Regular cardiac myocyte (primary cell): Measurements from ENCODE around the gene HSBP1L1. TPM values are rescaled to one million over a fixed set of nuclear protein-coding genes. Genes with fewer than 3 reads are reported as not detected.

Experiments
- total RNA-seq: library from RNA; depleted of rRNA; stranded (reverse); fragments of >200 nt; gene quantifications from 2 replicates; pipeline ENCODE4 v1.2.3, GENCODE V29; 2014

HSBP1L1 gene
- total RNA-seq: 0.77 and 3.4 TPM in 2 replicates

DNA sequence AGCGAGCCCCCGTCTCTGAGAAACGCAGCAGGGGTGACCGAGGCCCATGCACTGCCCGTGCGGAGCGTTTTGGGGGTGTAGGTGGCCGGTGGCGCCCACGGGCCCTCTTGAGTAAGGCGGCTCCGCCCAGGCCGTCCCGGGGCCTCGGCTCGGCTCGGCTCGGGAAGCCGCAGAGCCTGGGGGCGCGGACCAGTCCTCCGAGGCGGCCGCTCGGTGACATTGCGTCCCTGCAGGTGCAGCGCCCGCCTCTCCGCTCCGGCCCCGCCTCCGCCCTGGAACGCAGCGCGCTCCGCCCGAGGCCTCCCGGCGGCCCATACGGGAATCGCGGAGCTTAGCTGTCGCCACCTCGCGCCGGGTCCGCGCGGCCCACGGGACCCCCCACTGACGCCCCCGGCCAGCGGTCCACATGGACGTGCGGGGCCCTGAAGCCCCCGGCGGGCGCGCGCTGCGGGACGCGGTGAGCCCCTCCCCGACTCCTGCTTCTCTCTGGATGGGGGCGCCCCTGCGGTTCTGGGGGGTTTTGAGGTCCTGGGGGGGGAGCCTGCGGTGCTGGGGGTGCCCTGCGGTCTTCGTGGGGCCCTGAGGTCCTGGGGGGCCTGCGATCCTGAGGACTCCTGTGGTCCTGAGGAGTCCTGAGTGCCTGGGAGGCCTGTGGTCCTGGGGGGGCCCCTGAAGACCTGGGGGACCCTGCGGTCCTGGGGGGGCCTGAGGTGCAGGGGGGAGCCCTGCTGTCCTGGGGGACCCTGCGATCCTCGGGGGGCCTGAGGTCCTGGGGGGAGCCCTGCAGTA is at the start of gene HSBP1L1:
TSS of gene HSBP1L1 (plus strand) at position 314 of the 789 bp plus-strand sequence. CDS start at position 407, 93 bp downstream.

DNA sequence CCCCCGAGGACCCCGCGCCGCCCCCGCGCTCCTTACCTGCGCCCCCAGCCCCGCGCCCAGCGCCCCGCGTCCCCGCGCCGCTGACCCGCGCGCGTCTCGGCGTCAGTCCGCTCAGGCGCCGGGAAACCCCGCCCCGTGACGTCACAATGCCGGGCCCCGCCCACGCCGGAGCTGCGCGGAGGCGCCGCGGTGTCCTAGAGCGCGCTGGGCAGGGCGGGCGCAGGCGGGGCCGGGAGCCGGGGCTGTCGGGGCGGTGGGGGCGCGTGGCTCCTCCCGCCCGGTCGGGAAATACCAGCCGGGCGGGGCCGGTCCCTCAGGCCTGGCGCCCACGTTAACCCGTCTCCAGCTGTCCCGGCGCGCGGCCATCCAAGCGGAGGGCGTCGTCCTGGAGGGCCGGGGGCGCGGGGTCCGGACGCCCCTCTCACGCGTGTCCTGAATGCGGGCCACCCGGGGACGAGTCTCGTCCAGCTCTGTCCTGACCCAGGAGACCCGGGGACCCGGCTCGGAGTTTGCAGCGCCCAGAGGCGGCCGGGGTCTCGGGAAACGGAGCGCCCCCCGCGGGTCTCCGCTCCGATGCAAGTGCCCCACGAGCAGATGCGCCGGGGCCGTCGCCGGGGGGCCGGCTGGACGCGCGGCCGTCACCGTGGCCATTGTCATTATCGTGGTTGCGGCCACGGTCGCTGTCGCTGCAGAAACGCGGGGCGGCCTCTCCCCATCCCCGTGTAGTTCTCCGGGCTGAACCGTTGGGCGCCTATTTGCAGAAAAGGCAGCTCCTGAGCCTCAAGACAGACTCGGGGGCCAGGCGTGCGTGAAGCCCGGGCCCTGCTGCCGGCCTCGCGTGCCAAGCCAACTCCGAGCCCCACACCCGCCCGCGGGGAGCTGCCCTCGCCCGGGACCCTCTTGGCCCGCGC is 12.6 kb upstream of the HSBP1L1 start, which contains the start of gene SLC66A2:
TSS of gene SLC66A2 (minus strand) at position 109 of the 911 bp plus-strand sequence. CDS start 727 bp downstream, outside the sequence.

DNA sequence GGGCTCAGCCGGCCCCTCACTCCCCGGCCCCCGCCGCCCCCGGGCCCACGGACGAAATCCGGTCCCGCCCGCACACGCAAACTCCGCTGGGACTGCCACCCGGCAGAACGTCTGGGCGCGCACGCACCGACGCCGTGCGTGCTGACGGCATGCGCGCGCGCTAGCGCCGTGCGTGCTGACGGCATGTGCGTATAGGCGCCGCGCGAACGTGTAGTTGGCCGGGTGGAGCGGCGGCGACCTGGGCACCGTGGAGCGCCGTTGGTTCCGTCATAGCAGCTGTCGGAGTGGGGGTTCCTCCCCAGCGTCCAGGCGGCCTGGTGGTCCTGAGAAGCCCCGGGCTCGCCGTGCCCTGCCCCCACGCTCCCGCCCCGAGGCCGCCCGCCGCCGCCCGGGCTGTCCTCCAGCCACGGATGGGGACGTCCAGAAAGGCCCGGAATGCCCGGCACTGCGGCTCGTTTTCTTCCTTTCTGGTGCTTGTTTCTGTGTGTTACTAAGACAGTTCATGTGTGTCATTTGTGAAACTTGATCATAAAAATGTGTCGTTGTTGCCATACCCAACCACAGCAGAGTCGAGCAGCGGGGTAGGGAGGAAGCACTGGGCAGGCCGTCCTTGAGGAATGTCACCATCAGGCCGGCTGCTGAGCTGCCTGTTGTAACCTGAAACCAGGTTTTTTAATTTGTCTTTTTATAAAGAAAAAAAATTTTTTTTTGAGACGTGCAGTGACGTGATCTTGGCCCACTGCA is 24.2 kb downstream of the HSBP1L1 start, which contains the start of gene TXNL4A:
TSS of gene TXNL4A (minus strand) at position 113 of the 744 bp plus-strand sequence. CDS start 171 bp downstream, outside the sequence.

Other genes with a start within 250 kb of the HSBP1L1 start
- gene KCNG2, start 166.7 kb upstream of the HSBP1L1 start, total RNA-seq: 0.19 and 1.1 TPM in 2 replicates
- 38.3 and 45.1 TPM in 2 replicates for gene SLC66A2, start 13.0 kb upstream of the HSBP1L1 start, total RNA-seq
- 38.1 and 87.2 TPM in 2 replicates for gene TXNL4A, start 23.9 kb downstream of the HSBP1L1 start, total RNA-seq
- 21.1 and 25.1 TPM in 2 replicates for gene RBFA, start 69.8 kb downstream of the HSBP1L1 start, total RNA-seq
- gene ADNP2, start 144.6 kb downstream of the HSBP1L1 start, total RNA-seq: 15.8 and 18.0 TPM in 2 replicates